H9 (cell line): ENCODE data around the gene HEATR5A. TPM values are rescaled to one million over a fixed set of nuclear protein-coding genes. Genes with fewer than 3 reads are reported as not detected.

Source experiments
- DNase-seq: peaks from one replicate; pipeline ENCODE4 v3.0.0-alpha.2; 2017
- H2AFZ ChIP-seq: one replicate; pipeline ENCODE4 v1.6.1; 2013; ENCODE audit warnings: mild to moderate bottlenecking, low read length, control low read depth, moderate library complexity
- H2AK5ac ChIP-seq: 2 replicates; pipeline ENCODE4 v1.6.1; 2013; ENCODE audit warnings: low read length, control low read depth, mixed read lengths; ENCODE audit not compliant: insufficient read length
- H2BK120ac ChIP-seq: one replicate; pipeline ENCODE4 v1.6.1; 2013; ENCODE audit warnings: low read depth, mild to moderate bottlenecking, low read length, control low read depth, inconsistent platforms; ENCODE audit not compliant: poor library complexity, severe bottlenecking
- H2BK12ac ChIP-seq: 2 replicates; pipeline ENCODE4 v1.6.1; 2013; ENCODE audit warnings: low read length, control low read depth, mixed read lengths, low read depth; ENCODE audit not compliant: insufficient read length
- H2BK15ac ChIP-seq: 2 replicates; pipeline ENCODE4 v1.6.1; 2013; ENCODE audit warnings: low read depth, low read length, control low read depth
- H2BK20ac ChIP-seq: one replicate; pipeline ENCODE4 v1.6.1; 2013; ENCODE audit warnings: low read depth, mild to moderate bottlenecking, low read length, control low read depth, inconsistent platforms; ENCODE audit not compliant: poor library complexity, severe bottlenecking
- H2BK5ac ChIP-seq: 2 replicates; pipeline ENCODE4 v1.6.1; 2013; ENCODE audit warnings: low read length, control low read depth, mixed read lengths; ENCODE audit not compliant: insufficient read length
- H3K14ac ChIP-seq: 2 replicates; pipeline ENCODE4 v1.6.1; 2013; ENCODE audit warnings: low read length, control low read depth; ENCODE audit not compliant: insufficient read depth
- H3K18ac ChIP-seq: 2 replicates; pipeline ENCODE4 v1.6.1; 2013; ENCODE audit warnings: low read depth, mild to moderate bottlenecking, mixed read lengths, low read length, control low read depth; ENCODE audit not compliant: insufficient read length
- H3K23ac ChIP-seq: 2 replicates; pipeline ENCODE4 v1.6.1; 2013; ENCODE audit warnings: low read length, control low read depth, mixed read lengths, low read depth; ENCODE audit not compliant: insufficient read length
- H3K23me2 ChIP-seq: 2 replicates; pipeline ENCODE4 v1.6.1; 2013; ENCODE audit warnings: low read depth, mild to moderate bottlenecking, mixed read lengths, low read length, control low read depth; ENCODE audit not compliant: insufficient read length, poor library complexity, severe bottlenecking
- H3K27ac ChIP-seq: 2 replicates; pipeline ENCODE4 v1.5.1; 2013; ENCODE audit warnings: low read length, control low read depth, mixed read lengths, low read depth; ENCODE audit not compliant: insufficient read length
- H3K27me3 ChIP-seq: 2 replicates; pipeline ENCODE4 v1.6.1; 2013; ENCODE audit warnings: low read length, control low read depth, inconsistent platforms; ENCODE audit not compliant: insufficient read depth
- H3K4ac ChIP-seq: 2 replicates; pipeline ENCODE4 v1.6.1; 2013; ENCODE audit warnings: low read depth, mild to moderate bottlenecking, control low read depth, inconsistent platforms, low read length, moderate library complexity
- H3K4me1 ChIP-seq: 2 replicates; pipeline ENCODE4 v1.6.1; 2013; ENCODE audit warnings: low read length, control low read depth, inconsistent platforms; ENCODE audit not compliant: insufficient read depth
- H3K4me2 ChIP-seq: 2 replicates; pipeline ENCODE4 v1.6.1; 2013; ENCODE audit warnings: low read length, control low read depth, mixed read lengths; ENCODE audit not compliant: insufficient read length, insufficient read depth
- H3K56ac ChIP-seq: 2 replicates; pipeline ENCODE4 v1.6.1; 2013; ENCODE audit warnings: low read depth, mild to moderate bottlenecking, mixed read lengths, low read length, control low read depth; ENCODE audit not compliant: insufficient read length
- H3K79me1 ChIP-seq: 2 replicates; pipeline ENCODE4 v1.6.1; 2013; ENCODE audit warnings: low read depth, mild to moderate bottlenecking, moderate library complexity, low read length, control low read depth, inconsistent platforms; ENCODE audit not compliant: insufficient read depth, poor library complexity, severe bottlenecking
- H3K79me2 ChIP-seq: 2 replicates; pipeline ENCODE4 v1.6.1; 2013; ENCODE audit warnings: low read length, control low read depth, inconsistent platforms; ENCODE audit not compliant: insufficient read depth
- H3K9ac ChIP-seq: 2 replicates; pipeline ENCODE4 v1.6.1; 2013; ENCODE audit warnings: low read length, control low read depth, mixed read lengths; ENCODE audit not compliant: insufficient read length; ENCODE audit errors: extremely low read depth
- H3K9me3 ChIP-seq: one replicate; pipeline ENCODE4 v1.6.1; 2013; ENCODE audit warnings: low read depth, low read length, inconsistent platforms; ENCODE audit not compliant: control insufficient read depth
- H3T11ph ChIP-seq: one replicate; pipeline ENCODE4 v1.6.1; 2013; ENCODE audit warnings: mild to moderate bottlenecking, low read length, control low read depth, inconsistent platforms
- H4K20me1 ChIP-seq: one replicate; pipeline ENCODE4 v1.6.1; 2013; ENCODE audit not compliant: control insufficient read depth, insufficient read length, insufficient read depth
- H4K5ac ChIP-seq: 2 replicates; pipeline ENCODE4 v1.6.1; 2013; ENCODE audit warnings: low read depth, mild to moderate bottlenecking, mixed read lengths, low read length, control low read depth; ENCODE audit not compliant: insufficient read length
- H4K8ac ChIP-seq: replicated peaks from 2 replicates; pipeline ENCODE4 v1.6.1; 2013; ENCODE audit warnings: low read length, control low read depth, mixed read lengths, low read depth; ENCODE audit not compliant: insufficient read length
- H4K91ac ChIP-seq: 2 replicates; pipeline ENCODE4 v1.6.1; 2013; ENCODE audit warnings: low read depth, mild to moderate bottlenecking, moderate library complexity, mixed read lengths, low read length, control low read depth; ENCODE audit not compliant: insufficient read length
- H3K27ac Mint-ChIP-seq, 3 experiments: 2 replicates in 2 of 3; 3 replicates in 1 of 3; pipeline ENCODE4 v1.8.0; 2020 to 2021; ENCODE audit warnings: mixed read lengths in 3 of 3, mild to moderate bottlenecking in 1 of 3, moderate library complexity in 1 of 3
- H3K27me3 Mint-ChIP-seq: 2 replicates; pipeline ENCODE4 v1.8.0; 2021; ENCODE audit warnings: low read depth, mild to moderate bottlenecking, moderate library complexity, mixed read lengths
- H3K36me3 Mint-ChIP-seq, 3 experiments: 2 replicates in 2 of 3; 3 replicates in 1 of 3; pipeline ENCODE4 v1.8.0; 2020 to 2021; ENCODE audit warnings: low read depth in 3 of 3, mixed read lengths in 3 of 3; ENCODE audit not compliant: insufficient read depth in 1 of 3
- H3K4me1 Mint-ChIP-seq, 2 experiments: 2 replicates each; pipeline ENCODE4 v1.8.0; 2020; ENCODE audit warnings: mixed read lengths in 2 of 2
- H3K4me3 Mint-ChIP-seq, 2 experiments: 2 replicates in 1 of 2; 3 replicates in 1 of 2; pipeline ENCODE4 v1.8.0; 2020 to 2021; ENCODE audit warnings: mild to moderate bottlenecking in 2 of 2, mixed read lengths in 2 of 2, moderate library complexity in 1 of 2
- H3K9me3 Mint-ChIP-seq, 2 experiments: 2 replicates in 1 of 2; 3 replicates in 1 of 2; pipeline ENCODE4 v1.8.0; 2020; ENCODE audit warnings: mild to moderate bottlenecking in 2 of 2, mixed read lengths in 2 of 2, moderate library complexity in 1 of 2
- WGBS: extraction: QIAGEN DNeasy Blood & Tissue Kit; methylation state at CpG from one replicate; pipeline ENCODE4 v1.1.7; 2013; ENCODE audit warnings: missing lambda C conversion rate, low lambda C conversion rate, mixed read lengths; ENCODE audit not compliant: insufficient read length; ENCODE audit errors: extremely low coverage; 5-methylcytosine and 5-hydroxymethylcytosine counted together
- total RNA-seq: library from RNA; stranded (reverse); gene quantifications from 2 replicates; pipeline ENCODE4 v1.2.1, GENCODE V29; 2021
- TF ChIP-seq, protein P1 (sequence below): fragments of 200-600 bp; sonication (generic); conservative IDR thresholded peaks from 3 replicates; pipeline ENCODE4 v1.8.0; 2021; ENCODE audit warnings: antibody characterized with exemption, mild to moderate bottlenecking

The HEATR5A gene
- total RNA-seq, 1 experiment from 2014 or later = 21.2 TPM

DNA sequence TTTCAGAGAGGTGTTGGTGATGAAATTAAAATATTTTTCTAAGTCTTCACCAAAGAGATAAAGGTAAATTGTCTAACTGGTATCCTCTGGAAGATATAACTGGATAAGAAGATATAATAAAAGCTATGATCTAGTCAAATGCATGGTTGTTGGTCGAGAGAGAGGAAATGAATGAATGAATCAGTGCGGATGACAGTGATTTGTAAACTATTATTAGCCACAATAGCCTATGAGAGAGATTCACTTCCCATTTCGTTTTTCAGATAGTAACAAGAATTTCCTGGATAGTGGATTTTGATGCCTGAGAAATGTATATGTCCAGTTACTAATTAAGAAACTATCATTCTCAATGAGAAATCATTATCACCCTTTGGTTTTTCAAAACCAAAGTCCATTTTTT lies 63.1 kb downstream of the HEATR5A start:
- H2AFZ ChIP-seq = no peak overlapping the region
- no peak for DNase-seq
- no peak overlapping the region for H3K4me2 ChIP-seq
- H3K9me3 Mint-ChIP-seq = no peaks in the 10 kb centered on the region
- no peaks in the 10 kb centered on the region for H3K79me2 ChIP-seq
- H2BK15ac ChIP-seq = no peak overlapping the region
- H3K23ac ChIP-seq = no peak overlapping the region
- H4K8ac ChIP-seq = no peak overlapping the region
- no peaks in the 10 kb centered on the region for H3K4me1 ChIP-seq
- H2BK12ac ChIP-seq = no peak overlapping the region
- H2BK5ac ChIP-seq = no peak overlapping the region
- H2AK5ac ChIP-seq = no peak overlapping the region
- H3K27ac Mint-ChIP-seq = no peak overlapping the region
- H4K5ac ChIP-seq = no peak overlapping the region
- H3K18ac ChIP-seq = no peak overlapping the region
- H3K4ac ChIP-seq = no peak overlapping the region
- peaks cover 0 to 4% (median 0%) of the 10 kb centered on the region in 3 experiments; a peak in 2 of 7 replicates for H3K36me3 Mint-ChIP-seq
- H3K23me2 ChIP-seq = no peaks in the 10 kb centered on the region
- H2BK120ac ChIP-seq = no peak overlapping the region
- no peak overlapping the region for H3K14ac ChIP-seq
- no peak overlapping the region for H3T11ph ChIP-seq
- H3K9ac ChIP-seq = no peak overlapping the region
- H4K20me1 ChIP-seq = no peaks in the 10 kb centered on the region
- H3K4me1 Mint-ChIP-seq = no peaks in the 10 kb centered on the region
- no peaks in the 10 kb centered on the region for H3K27me3 Mint-ChIP-seq
- no peaks in the 10 kb centered on the region for H3K79me1 ChIP-seq
- no peak overlapping the region for H4K91ac ChIP-seq
- H3K9me3 ChIP-seq = no peaks in the 10 kb centered on the region
- H2BK20ac ChIP-seq = no peak overlapping the region
- no peak overlapping the region for H3K56ac ChIP-seq
- H3K27me3 ChIP-seq = no peaks in the 10 kb centered on the region
- H3K27ac ChIP-seq = no peak overlapping the region
- no peak overlapping the region for H3K4me3 Mint-ChIP-seq
- TF ChIP-seq, protein P1, sequence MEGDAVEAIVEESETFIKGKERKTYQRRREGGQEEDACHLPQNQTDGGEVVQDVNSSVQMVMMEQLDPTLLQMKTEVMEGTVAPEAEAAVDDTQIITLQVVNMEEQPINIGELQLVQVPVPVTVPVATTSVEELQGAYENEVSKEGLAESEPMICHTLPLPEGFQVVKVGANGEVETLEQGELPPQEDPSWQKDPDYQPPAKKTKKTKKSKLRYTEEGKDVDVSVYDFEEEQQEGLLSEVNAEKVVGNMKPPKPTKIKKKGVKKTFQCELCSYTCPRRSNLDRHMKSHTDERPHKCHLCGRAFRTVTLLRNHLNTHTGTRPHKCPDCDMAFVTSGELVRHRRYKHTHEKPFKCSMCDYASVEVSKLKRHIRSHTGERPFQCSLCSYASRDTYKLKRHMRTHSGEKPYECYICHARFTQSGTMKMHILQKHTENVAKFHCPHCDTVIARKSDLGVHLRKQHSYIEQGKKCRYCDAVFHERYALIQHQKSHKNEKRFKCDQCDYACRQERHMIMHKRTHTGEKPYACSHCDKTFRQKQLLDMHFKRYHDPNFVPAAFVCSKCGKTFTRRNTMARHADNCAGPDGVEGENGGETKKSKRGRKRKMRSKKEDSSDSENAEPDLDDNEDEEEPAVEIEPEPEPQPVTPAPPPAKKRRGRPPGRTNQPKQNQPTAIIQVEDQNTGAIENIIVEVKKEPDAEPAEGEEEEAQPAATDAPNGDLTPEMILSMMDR = no peak
- WGBS = 100% methylated on average over 1 of the region's 3 CpGs
